Activated CD8-positive, alpha-beta T cell treated with anti-CD3 and anti-CD28 coated beads, Interleukin-2, amount 10 ng/mL, durations not matched to agents 7 days and 5 days (primary cell): ENCODE measurements around the gene SRCIN1. TPM values are rescaled to one million over a fixed set of nuclear protein-coding genes. Genes with fewer than 3 reads are reported as not detected.

Source experiments
- ATAC-seq: fragments of 150-1000 bp; cut with Tn5 transposase; one replicate; pipeline ENCODE4 v1.10.0; 2021; ENCODE audit warnings: moderate library complexity
- CTCF ChIA-PET: fragments of 350-600 bp; sonication (Branson Sonifier 250); formaldehyde crosslinking; loops from one replicate; lab custom pipeline; 2021; ENCODE audit warnings: antibody characterized with exemption; lab: Charles Lee
- POLR2A ChIA-PET: fragments of 350-600 bp; sonication (Branson Sonifier 250); formaldehyde crosslinking; loops from one replicate; lab custom pipeline; 2021; ENCODE audit warnings: antibody characterized with exemption; lab: Charles Lee
- DNase-seq: peaks from one replicate; pipeline ENCODE4 v3.0.0-alpha.2; 2020
- H3K27ac Mint-ChIP-seq: one replicate; pipeline ENCODE4 v1.8.0; 2021; ENCODE audit warnings: mild to moderate bottlenecking, mixed read lengths
- H3K27me3 Mint-ChIP-seq: one replicate; pipeline ENCODE4 v1.8.0; 2021; ENCODE audit warnings: low read depth, mixed read lengths
- H3K36me3 Mint-ChIP-seq: one replicate; pipeline ENCODE4 v1.8.0; 2021; ENCODE audit warnings: low read depth, mixed read lengths
- H3K4me1 Mint-ChIP-seq: one replicate; pipeline ENCODE4 v1.8.0; 2021; ENCODE audit warnings: low read depth, mixed read lengths
- H3K4me3 Mint-ChIP-seq: one replicate; pipeline ENCODE4 v1.8.0; 2021; ENCODE audit warnings: mild to moderate bottlenecking, mixed read lengths
- H3K9me3 Mint-ChIP-seq: one replicate; pipeline ENCODE4 v1.8.0; 2022; ENCODE audit warnings: mixed read lengths; ENCODE audit not compliant: insufficient read depth
- total RNA-seq, 2 experiments: library from RNA; stranded (reverse); gene quantifications; one replicate each; pipeline ENCODE4 v1.2.3, GENCODE V29; 2021

The SRCIN1 gene
- total RNA-seq, 2 experiments from 2014 or later = 0.34 TPM; not detected in 1

DNA sequence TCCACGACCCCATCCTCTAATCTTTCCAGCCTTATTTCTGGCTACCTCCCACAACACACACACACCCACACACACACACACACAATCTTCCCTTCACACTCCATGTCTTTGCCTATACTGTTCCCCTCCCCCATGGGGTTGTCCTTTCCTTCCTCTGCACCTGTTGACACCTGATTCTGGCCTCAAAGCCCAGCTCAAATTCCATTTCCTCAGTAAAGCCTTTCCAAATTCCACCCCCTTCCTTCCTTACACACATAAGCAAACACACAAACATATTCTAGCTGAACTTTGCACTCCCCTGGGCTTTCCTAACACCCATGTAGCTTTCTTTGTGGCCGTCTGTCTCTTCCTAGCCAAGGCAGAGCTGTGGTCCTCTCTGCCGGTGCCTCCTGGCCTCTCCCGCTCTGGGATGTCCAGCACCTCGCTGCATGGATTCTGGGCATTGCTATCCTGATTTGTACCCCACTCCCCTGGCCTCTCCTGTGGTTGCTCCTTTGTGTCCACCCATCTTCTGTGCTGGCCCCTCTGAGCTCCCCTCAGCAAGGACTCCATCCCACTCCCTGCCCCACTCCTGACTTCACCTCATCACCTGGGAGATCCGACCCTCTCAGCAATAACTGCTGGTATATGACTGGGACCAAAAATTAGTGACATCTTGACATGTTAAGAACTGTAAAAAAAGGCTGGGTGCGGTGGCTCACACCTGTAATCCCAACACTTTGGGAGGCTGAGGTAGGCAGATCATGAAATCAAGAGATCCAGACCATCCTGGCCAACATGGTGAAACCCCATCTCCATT is 8.4 kb upstream of the SRCIN1 start:
- H3K9me3 Mint-ChIP-seq = no peaks in the 10 kb centered on the region
- no peak overlapping the region for H3K4me3 Mint-ChIP-seq
- DNase-seq (no peak), ATAC-seq (no peak)
- H3K36me3 Mint-ChIP-seq = no peaks in the 10 kb centered on the region
- ChIA-PET CTCF (no interaction called here), POLR2A (interaction anchor here (0.6 kb wide), 1 partner anchor 104 kb away, joined by 3 read pairs; no protein-coding TSS in a partner anchor)
- no peak overlapping the region for H3K27ac Mint-ChIP-seq
- H3K4me1 Mint-ChIP-seq = no peaks in the 10 kb centered on the region
- peaks cover 31% of the 10 kb centered on the region for H3K27me3 Mint-ChIP-seq

DNA sequence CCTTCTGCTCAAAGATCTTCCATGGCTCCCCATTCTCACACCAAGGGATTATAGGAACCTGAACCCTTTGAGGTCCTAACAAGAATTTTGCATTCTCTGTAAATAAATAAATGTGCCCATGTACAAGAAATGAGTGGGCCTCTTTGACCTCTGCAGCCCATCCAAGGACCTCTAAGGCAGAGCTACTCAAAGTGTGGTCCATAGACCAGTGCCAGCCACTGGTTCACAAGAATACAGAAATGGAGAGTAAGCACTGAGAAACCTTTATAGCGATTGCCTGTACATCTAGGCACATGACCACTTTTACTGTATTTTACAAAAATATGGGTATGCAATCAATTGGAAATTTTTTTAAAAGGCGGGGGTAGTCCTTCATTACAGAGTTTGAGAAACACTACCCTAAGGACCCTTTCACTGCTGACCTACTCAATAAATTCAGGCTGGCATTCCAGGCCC is 7.8 kb upstream of the SRCIN1 start:
- Mint-ChIP-seq H3K4me1 (no peaks in the 10 kb centered on the region), H3K27me3 (peaks cover 35% of the 10 kb centered on the region), H3K4me3 (no peak overlapping the region), H3K27ac (no peak overlapping the region), H3K36me3 (no peaks in the 10 kb centered on the region), H3K9me3 (no peaks in the 10 kb centered on the region)
- no peak for ATAC-seq
- DNase-seq = no peak
- ChIA-PET CTCF (no interaction called here), POLR2A (no interaction called here)

DNA sequence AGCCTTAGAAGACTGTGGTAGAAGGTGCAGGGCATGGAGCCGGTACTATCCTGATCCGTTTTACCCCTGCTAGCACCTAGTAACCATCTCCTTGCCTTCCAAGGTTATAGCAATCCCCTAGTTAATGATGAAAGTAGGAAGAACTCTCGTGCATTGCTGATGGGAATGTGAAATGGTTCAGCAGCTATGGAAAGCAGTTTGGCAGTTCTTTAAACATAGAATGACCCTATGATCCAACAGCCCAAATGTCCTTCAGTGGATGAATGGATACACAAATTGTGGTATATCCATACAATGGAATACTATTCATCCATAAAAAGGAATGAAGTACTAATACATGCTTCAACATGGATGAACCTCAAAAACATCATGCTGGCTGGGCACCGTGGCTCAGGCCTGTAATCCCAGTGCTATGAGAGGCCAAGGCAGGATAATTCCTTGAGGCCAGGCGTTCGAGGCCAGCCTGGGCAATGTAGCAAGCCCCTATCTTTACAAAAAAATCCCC is 6.2 kb upstream of the SRCIN1 start:
- POLR2A ChIA-PET = no interaction called here
- CTCF ChIA-PET = interaction anchor here (1.3 kb wide), 1 partner anchor 54 kb away, joined by 4 read pairs; no protein-coding TSS in a partner anchor

DNA sequence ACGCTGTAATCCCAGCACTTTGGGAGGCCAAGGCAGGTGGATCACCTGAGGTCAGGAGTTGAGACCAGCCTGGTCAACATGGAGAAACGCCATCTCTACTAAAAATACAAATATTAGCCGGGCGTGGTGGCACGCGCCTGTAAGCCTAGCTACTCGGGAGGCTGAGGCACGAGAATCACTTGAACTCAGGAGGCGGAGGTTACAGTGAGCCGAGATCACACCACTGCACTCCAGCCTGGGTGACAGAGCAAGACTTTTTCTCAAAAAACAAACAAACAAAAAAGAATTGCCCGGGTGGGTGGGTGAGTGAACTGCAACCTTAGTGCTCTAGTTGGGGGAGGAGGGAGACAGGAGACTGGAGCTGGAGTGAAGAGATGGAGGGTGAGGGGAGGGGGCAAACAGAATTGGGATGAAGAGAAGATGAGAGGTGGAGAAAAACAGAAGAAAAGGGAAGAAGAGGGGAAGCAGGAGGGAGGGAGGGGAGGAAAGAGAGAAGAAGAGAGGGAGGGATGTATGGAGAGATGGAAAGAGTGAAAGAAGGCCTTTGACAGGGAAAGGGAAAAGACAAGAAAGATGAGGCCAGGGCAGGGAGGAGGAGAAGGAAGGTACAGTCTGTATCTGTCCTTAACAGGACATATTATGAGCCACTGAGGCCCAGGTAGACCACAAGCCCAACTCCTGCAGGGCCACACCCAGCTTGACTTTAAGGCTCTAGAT is 5.5 kb upstream of the SRCIN1 start:
- DNase-seq = no peak
- POLR2A ChIA-PET = no interaction called here

More for the DNA sequence above, 6.2 kb upstream of the SRCIN1 start:
- Mint-ChIP-seq H3K4me3 (no peak overlapping the region), H3K27me3 (peaks cover 51% of the 10 kb centered on the region), H3K27ac (no peak overlapping the region), H3K9me3 (no peaks in the 10 kb centered on the region), H3K36me3 (no peaks in the 10 kb centered on the region), H3K4me1 (peaks cover 5% of the 10 kb centered on the region)
- no peak for ATAC-seq
- DNase-seq = no peak

DNA sequence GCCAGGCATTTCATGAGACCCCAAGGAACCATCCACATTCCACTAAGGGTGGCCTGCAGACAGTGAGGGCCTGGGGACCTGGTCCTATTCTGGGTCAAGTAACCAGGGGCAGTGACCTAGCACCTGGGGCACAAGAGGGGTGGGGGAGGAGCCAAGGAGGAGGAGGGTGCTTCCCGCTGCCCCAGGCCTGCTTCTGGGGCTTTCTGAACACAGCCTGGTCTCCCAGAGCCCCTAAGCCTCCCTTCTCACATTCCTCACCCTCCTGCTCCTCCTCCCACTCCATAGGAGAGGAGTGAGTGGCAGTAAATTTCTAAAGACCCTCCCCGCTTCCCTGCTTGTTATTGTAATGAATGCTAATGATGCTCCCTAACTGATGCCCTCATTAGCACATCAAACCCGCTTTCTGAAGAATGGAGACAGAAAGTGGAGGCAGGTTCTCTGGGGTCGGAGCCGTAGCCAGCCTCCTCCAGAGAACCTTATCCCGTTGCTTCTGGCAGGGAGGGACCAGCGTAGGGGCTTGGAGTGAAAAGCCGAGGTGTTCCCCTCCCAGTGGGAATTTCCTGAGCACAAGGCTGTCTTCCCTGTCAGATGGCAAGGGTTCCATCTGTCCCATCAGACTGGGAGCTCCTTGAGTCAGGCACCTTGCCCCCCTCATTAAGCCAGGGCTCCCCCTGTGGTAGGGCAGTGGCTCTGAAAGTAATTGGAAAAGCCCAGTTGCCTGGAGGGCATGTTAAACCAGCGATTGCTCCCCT is 3.7 kb upstream of the SRCIN1 start:
- peaks cover 11% of the 10 kb centered on the region for H3K4me1 Mint-ChIP-seq
- no peak for ATAC-seq
- no peak for DNase-seq
- ChIA-PET CTCF (no interaction called here), POLR2A (no interaction called here)
- no peaks in the 10 kb centered on the region for H3K9me3 Mint-ChIP-seq
- no peak overlapping the region for H3K27ac Mint-ChIP-seq
- H3K4me3 Mint-ChIP-seq = no peak overlapping the region
- no peaks in the 10 kb centered on the region for H3K36me3 Mint-ChIP-seq
- H3K27me3 Mint-ChIP-seq = peaks cover 61% of the 10 kb centered on the region

More for the DNA sequence above, 5.5 kb upstream of the SRCIN1 start:
- no peak for ATAC-seq
- no peaks in the 10 kb centered on the region for H3K9me3 Mint-ChIP-seq
- H3K36me3 Mint-ChIP-seq = no peaks in the 10 kb centered on the region
- peaks cover 11% of the 10 kb centered on the region for H3K4me1 Mint-ChIP-seq
- peaks cover 56% of the 10 kb centered on the region for H3K27me3 Mint-ChIP-seq
- CTCF ChIA-PET = interaction anchor here (1.3 kb wide), 1 partner anchor 53 kb away, joined by 4 read pairs; no protein-coding TSS in a partner anchor
- H3K27ac Mint-ChIP-seq = no peak overlapping the region
- no peak overlapping the region for H3K4me3 Mint-ChIP-seq

DNA sequence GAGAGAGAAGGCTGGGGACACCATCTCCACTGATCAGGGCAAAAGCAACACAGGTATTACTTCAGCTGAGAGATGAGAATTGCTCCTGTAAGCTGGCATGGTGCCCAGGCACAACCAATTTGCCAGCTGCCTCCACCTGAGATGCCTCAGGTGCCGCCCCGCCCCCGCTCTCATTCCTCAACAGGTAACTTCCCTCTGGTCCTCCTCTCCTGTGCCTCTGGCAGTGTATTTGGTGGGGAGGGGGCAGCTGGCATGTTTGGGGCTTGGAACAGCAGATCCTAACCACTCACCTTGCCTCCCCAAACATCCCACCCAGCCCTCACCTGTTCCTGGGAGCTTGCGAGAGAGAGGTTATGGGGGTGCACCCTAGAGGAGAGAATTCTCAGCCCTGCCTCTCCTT is 2.9 kb upstream of the SRCIN1 start:
- DNase-seq (no peak), ATAC-seq (no peak)
- ChIA-PET CTCF (interaction anchor here (1.1 to 4.1 kb wide), 4 partner anchors 11 to 99 kb away, joined by 3 to 20 read pairs (median 15); no protein-coding TSS in a partner anchor), POLR2A (no interaction called here)
- no peaks in the 10 kb centered on the region for H3K36me3 Mint-ChIP-seq
- peaks cover 59% of the 10 kb centered on the region for H3K27me3 Mint-ChIP-seq
- H3K4me1 Mint-ChIP-seq = peaks cover 11% of the 10 kb centered on the region
- no peaks in the 10 kb centered on the region for H3K9me3 Mint-ChIP-seq
- H3K4me3 Mint-ChIP-seq = no peak overlapping the region
- no peak overlapping the region for H3K27ac Mint-ChIP-seq

DNA sequence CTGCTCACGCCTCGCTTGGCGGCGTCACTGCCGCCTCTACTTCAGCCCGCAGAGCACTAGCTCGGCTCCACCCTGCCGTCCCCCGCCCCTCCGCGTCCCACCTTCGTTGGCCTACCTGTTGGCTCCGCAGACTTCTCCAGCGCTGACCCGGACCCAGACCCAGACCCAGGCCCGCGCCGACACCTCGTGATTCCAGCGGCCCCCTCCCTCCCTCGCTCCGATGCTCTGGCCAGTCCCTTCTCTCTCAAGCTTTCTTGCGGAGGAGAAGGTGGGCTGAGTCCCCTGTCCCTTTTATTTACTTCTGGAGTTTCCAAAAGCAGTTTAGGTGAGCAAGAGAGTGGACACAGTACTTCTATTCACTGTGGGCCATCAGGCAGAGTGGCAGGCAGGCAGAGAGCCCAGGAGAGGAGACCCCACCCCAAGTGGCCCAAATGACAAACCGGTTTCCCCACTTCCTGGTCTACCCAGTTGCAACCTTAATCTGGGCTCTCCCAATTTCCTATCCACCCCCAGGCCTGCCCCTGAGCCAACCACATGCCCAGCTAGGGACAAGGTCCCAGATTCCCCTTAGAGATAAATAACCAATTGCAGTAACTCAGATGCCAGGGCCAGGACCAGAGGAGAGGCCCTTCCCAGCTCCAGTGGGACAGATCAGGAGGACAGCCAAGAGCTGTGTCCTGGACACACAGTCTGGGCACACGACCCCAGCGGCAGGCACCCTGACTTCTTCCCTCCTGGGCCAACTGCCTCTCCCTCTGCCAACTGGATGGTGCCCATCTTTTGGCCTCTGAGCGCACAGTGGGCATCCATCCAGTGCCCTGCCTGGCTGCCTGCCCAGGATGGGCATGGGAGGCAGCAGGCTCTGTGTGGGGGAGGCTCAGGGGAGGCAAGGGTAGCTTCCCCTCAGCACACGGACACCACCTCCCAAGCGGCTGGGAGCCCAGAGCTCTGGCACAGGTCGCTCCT is 1.2 kb upstream of the SRCIN1 start:
- H3K4me1 Mint-ChIP-seq = peaks cover 11% of the 10 kb centered on the region
- CTCF ChIA-PET = interaction anchor here (0.6 to 4.1 kb wide), 9 partner anchors 10 to 61 kb away, joined by 3 to 20 read pairs (median 4); no protein-coding TSS in a partner anchor

DNA sequence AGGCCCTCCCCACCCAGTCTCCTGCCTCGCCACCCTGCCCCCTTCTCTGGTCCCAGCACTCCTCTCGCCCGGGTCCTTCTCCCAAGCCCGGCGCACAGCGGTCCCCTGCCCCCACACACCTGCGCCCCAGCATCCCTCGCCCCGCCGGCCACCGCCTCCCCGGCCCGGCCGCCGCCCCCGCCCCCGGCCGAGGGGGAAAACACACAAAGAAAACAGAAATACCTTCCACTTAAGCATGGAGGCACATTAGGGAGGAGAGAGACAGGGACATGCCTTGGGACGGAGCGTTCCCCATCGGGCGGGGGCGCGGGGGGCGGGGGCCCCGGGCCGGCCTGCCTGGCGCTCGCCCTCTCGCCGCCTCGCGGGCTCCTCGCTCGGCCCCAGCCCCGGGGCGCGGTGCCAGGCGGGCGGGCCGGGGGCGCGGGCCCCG is 326 bp downstream of the SRCIN1 start:
- no peak for ATAC-seq
- POLR2A ChIA-PET = interaction anchor here (0.6 kb wide), 1 partner anchor 57 kb away, joined by 3 read pairs; no protein-coding TSS in a partner anchor

More for the DNA sequence above, 1.2 kb upstream of the SRCIN1 start:
- POLR2A ChIA-PET = interaction anchor here (0.5 kb wide), 1 partner anchor 60 kb away, joined by 4 read pairs; no protein-coding TSS in a partner anchor
- ATAC-seq = no peak
- DNase-seq = no peak
- Mint-ChIP-seq H3K9me3 (no peaks in the 10 kb centered on the region), H3K27ac (no peak overlapping the region), H3K36me3 (no peaks in the 10 kb centered on the region), H3K27me3 (peaks cover 65% of the 10 kb centered on the region), H3K4me3 (peak overlapping the region; percentile 63)

DNA sequence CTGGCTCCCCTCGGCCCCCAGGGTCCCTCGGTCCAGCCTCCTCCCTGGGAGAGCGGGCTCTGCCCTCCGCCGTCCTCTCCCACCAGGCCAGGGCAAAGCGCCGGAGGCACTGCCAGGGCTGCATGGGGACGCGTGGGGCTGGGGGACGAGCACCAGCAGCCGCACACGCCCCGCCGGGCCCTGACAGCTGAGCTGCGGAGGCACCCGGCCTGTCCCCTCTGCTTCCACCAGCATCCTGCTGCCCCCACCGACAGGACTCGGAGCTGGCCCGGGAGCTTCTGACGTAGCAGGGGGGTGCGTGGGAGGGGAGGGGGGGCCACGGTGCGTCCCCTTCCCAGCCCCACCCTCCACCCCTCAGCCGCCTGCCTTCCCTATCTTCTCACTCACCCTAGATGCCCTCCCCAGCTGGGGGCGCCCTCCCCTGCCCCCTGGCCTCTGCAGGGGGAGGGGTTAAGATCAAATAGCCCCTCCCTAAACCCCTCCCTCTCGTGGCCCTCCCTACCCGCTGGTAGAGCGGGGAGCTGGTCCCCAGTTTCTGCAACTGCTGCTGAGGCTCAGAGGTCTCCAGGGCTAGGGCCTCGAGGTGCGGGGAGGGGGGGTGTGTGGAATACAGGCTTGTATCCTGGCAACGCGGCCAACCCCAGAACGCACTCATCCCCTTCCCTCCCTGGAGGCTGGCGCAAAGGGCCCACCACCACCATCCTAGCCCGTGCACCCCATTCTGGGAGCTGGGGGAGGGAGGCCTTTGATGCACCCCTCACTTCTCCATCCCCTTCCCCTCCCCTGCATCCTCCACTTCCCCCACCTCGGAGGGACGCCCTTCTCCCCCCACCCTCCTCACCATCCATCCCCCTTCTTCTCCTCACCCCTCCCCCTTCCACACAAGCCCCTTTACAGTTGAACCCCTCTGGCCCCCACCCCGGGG is 1.0 kb downstream of the SRCIN1 start:
- Mint-ChIP-seq H3K27me3 (peaks cover 73% of the 10 kb centered on the region), H3K4me1 (peaks cover 19% of the 10 kb centered on the region), H3K9me3 (no peaks in the 10 kb centered on the region), H3K4me3 (peak overlapping the region; percentile 15), H3K27ac (no peak overlapping the region), H3K36me3 (no peaks in the 10 kb centered on the region)
- ChIA-PET CTCF (interaction anchor here (0.8 to 4.3 kb wide), 5 partner anchors 7 to 64 kb away, joined by 3 to 37 read pairs (median 12); no protein-coding TSS in a partner anchor), POLR2A (interaction anchor here (0.6 kb wide), 1 partner anchor 56 kb away, joined by 3 read pairs; no protein-coding TSS in a partner anchor)
- DNase-seq (no peak), ATAC-seq (peak; percentile 29)

More for the DNA sequence above, 326 bp downstream of the SRCIN1 start:
- Mint-ChIP-seq H3K9me3 (no peaks in the 10 kb centered on the region), H3K4me3 (peak overlapping the region; percentile 15), H3K27me3 (peaks cover 69% of the 10 kb centered on the region), H3K27ac (no peak overlapping the region), H3K4me1 (peaks cover 19% of the 10 kb centered on the region), H3K36me3 (no peaks in the 10 kb centered on the region)
- no peak for DNase-seq
- CTCF ChIA-PET = interaction anchor here (0.6 to 4.3 kb wide), 4 partner anchors 8 to 47 kb away, joined by 3 to 37 read pairs (median 11); no protein-coding TSS in a partner anchor
